Central memory CD8-positive, alpha-beta T cell (primary cell): ENCODE data around the gene PFN3.

ENCODE experiments used
- ATAC-seq: fragments of 150-1000 bp; cut with Tn5 transposase; replicated peaks from 2 replicates; pipeline ENCODE4 v1.10.0; 2022; ENCODE audit warnings: mild to moderate bottlenecking, moderate FRiP score, moderate number of reproducible peaks; ENCODE audit not compliant: poor library complexity, severe bottlenecking; ENCODE audit errors: extremely low read depth
- DNase-seq, 2 donors: peaks; one replicate each; pipeline ENCODE4 v3.0.0; 2021; ENCODE audit warnings: low spot score in 2 of 2
- H3K27ac Mint-ChIP-seq: one replicate; pipeline ENCODE4 v1.8.0; 2022; ENCODE audit warnings: low read depth, mild to moderate bottlenecking, moderate library complexity, mixed read lengths
- H3K27me3 Mint-ChIP-seq: one replicate; pipeline ENCODE4 v1.8.0; 2022; ENCODE audit warnings: mixed read lengths
- H3K36me3 Mint-ChIP-seq: one replicate; pipeline ENCODE4 v1.8.0; 2022; ENCODE audit warnings: mild to moderate bottlenecking, moderate library complexity, mixed read lengths; ENCODE audit not compliant: insufficient read depth
- H3K4me1 Mint-ChIP-seq: one replicate; pipeline ENCODE4 v1.8.0; 2022; ENCODE audit warnings: mixed read lengths
- H3K4me3 Mint-ChIP-seq: one replicate; pipeline ENCODE4 v1.8.0; 2022; ENCODE audit warnings: mild to moderate bottlenecking, moderate library complexity, mixed read lengths
- H3K9me3 Mint-ChIP-seq: one replicate; pipeline ENCODE4 v1.8.0; 2022; ENCODE audit warnings: mixed read lengths

Gene PFN3

DNA sequence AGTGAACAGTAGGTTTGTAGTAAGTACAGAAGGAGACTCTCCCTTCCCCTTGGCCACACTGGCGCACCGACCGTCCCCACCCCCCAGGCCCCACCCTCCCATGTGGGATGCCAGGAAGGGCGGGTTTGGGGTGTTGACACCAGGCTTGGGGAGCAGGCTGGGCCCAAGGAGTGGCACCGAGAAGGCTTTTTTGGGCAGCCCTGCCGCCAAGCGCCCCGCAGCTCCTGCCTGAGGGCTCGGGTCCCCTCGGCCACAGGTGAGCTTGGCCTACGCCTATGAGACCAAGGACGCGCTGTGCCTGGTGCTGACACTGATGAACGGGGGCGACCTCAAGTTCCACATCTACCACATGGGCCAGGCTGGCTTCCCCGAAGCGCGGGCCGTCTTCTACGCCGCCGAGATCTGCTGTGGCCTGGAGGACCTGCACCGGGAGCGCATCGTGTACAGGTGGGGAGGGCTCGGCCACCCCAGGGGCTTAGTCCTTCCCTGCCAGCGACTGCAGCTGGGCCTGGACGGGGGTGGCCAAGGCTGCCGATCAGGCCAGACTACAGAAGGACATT, 33.3 kb upstream of the PFN3 start:
- peaks cover 60% of the 10 kb centered on the region for H3K4me1 Mint-ChIP-seq
- peaks cover 87% of the 10 kb centered on the region for H3K36me3 Mint-ChIP-seq
- peak overlapping the region; percentile 80 for H3K4me3 Mint-ChIP-seq
- ATAC-seq (no peak), DNase-seq (no peak)
- peak overlapping the region; percentile 51 for H3K27ac Mint-ChIP-seq
- no peaks in the 10 kb centered on the region for H3K9me3 Mint-ChIP-seq
- no peaks in the 10 kb centered on the region for H3K27me3 Mint-ChIP-seq

- ATAC-seq (no peak), DNase-seq (no peak)
- Mint-ChIP-seq H3K27me3 (no peaks in the 10 kb centered on the region), H3K36me3 (peaks cover 80% of the 10 kb centered on the region), H3K27ac (peak overlapping the region; percentile 51), H3K4me1 (peaks cover 60% of the 10 kb centered on the region), H3K4me3 (peak overlapping the region; percentile 80), H3K9me3 (no peaks in the 10 kb centered on the region)
Observed at GRCh38 chr5:177432839-177433657, 32.6 kb upstream of the PFN3 start.

DNA sequence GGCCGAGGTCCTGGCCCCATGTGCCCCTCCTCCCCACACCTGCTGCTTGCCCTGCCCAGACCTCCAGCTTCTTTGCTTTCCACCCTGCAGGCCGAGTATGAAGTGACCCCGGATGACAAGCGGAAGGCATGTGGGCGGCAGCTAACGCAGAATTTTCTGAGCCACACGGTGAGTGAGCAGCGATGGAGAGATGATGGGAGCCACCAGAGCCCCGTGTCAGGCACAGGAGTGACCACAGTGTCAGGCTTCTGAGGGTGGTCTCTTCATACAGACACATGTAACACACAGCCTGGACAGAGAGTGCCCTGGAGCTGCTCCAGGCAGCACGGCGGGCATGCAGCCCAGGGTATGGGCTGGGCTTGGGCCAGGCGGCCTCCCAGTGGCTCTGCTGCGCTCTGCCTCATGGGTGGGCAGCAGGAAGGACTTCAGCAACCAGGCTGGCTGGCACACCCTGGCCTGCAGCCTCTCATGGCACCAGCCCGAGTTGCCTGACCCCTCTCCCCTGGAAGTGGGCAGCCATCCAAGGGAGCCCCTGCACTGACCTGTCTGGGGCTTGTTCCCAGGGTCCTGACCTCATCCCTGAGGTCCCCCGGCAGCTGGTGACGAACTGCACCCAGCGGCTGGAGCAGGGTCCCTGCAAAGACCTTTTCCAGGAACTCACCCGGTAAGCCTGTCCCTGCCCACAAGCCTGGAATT, 31.8 kb upstream of the PFN3 start:
- peaks cover 73% of the 10 kb centered on the region for H3K36me3 Mint-ChIP-seq
- DNase-seq (no peak), ATAC-seq (no peak)
- H3K4me3 Mint-ChIP-seq: peak overlapping the region; percentile 80
- H3K27me3 Mint-ChIP-seq: no peaks in the 10 kb centered on the region
- no peaks in the 10 kb centered on the region for H3K9me3 Mint-ChIP-seq
- H3K4me1 Mint-ChIP-seq: peaks cover 56% of the 10 kb centered on the region
- H3K27ac Mint-ChIP-seq: peak overlapping the region; percentile 93

DNA sequence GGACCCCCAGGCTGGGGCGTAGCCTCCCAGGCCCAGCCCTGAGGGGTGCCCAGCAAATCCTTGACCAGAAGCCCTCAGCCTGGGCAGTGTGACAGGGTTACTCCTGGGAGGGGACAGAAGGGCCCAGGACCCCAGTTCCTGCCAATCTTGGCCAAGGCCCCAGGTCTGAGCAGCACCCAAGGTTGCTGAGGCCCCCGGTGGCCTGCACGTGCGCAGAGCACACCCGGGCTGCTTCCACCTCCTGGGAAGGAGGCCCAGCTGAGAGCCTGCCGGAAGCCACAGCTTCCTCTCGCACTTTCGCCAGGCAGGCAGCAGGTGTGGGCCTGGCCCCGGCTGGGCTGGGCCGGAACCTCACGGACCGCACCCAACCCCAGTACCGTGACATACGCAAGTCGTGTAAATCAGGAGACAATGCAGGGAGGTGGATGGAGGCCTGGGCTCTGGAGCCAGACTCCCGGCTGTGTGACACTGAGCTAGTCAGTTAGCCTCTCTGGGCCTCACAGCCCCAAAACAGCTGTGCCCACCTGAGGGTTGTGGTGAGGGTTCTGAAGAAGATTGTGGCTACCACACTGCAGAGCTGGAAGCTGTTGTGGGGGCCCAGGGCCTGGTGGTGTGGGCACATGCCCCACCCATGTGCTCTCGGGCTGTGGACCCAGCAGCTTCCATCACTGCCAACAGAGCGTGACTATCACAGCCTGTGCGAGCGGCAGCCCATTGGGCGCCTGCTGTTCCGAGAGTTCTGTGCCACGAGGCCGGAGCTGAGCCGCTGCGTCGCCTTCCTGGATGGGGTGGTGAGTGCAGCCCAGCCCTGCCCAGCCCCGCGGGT, 31.1 kb upstream of the PFN3 start:
- Mint-ChIP-seq H3K27me3 (no peaks in the 10 kb centered on the region), H3K27ac (peak overlapping the region; percentile 93), H3K4me3 (peak overlapping the region; percentile 80), H3K9me3 (no peaks in the 10 kb centered on the region), H3K36me3 (peaks cover 67% of the 10 kb centered on the region), H3K4me1 (peaks cover 49% of the 10 kb centered on the region)
- ATAC-seq (peak; percentile 55), DNase-seq (peak; percentile 56 to 76)

- Mint-ChIP-seq H3K36me3 (peaks cover 69% of the 10 kb centered on the region), H3K27me3 (no peaks in the 10 kb centered on the region), H3K9me3 (no peaks in the 10 kb centered on the region), H3K4me1 (peaks cover 49% of the 10 kb centered on the region), H3K4me3 (peak overlapping the region; percentile 80), H3K27ac (peak overlapping the region; percentile 93)
- DNase-seq: no peak
- ATAC-seq: no peak
Observed at GRCh38 chr5:177430972-177431316, 30.5 kb upstream of the PFN3 start.

- Mint-ChIP-seq H3K27ac (peak overlapping the region; percentile 93), H3K4me3 (peak overlapping the region; percentile 80), H3K4me1 (peaks cover 54% of the 10 kb centered on the region)
Observed at GRCh38 chr5:177430140-177430951, 29.9 kb upstream of the PFN3 start.

GRCh38 chr5:177429248-177430040, 29.0 kb upstream of the PFN3 start:
- peak; percentile 5 for ATAC-seq
- H3K36me3 Mint-ChIP-seq: peaks cover 61% of the 10 kb centered on the region
- H3K27ac Mint-ChIP-seq: peak overlapping the region; percentile 93
- H3K4me1 Mint-ChIP-seq: peaks cover 61% of the 10 kb centered on the region
- peak; percentile 52 to 72 for DNase-seq
- no peaks in the 10 kb centered on the region for H3K9me3 Mint-ChIP-seq
- H3K27me3 Mint-ChIP-seq: no peaks in the 10 kb centered on the region
- H3K4me3 Mint-ChIP-seq: peak overlapping the region; percentile 80

More at GRCh38 chr5:177430140-177430951, 29.9 kb upstream of the PFN3 start:
- no peak for DNase-seq
- no peak for ATAC-seq
- peaks cover 69% of the 10 kb centered on the region for H3K36me3 Mint-ChIP-seq
- no peaks in the 10 kb centered on the region for H3K27me3 Mint-ChIP-seq
- no peaks in the 10 kb centered on the region for H3K9me3 Mint-ChIP-seq

GRCh38 chr5:177428574-177429217, 28.2 kb upstream of the PFN3 start:
- no peaks in the 10 kb centered on the region for H3K27me3 Mint-ChIP-seq
- H3K36me3 Mint-ChIP-seq: peaks cover 54% of the 10 kb centered on the region

GRCh38 chr5:177427919-177428573, 27.6 kb upstream of the PFN3 start:
- H3K27me3 Mint-ChIP-seq: no peaks in the 10 kb centered on the region
- H3K4me3 Mint-ChIP-seq: peak overlapping the region; percentile 80
- H3K36me3 Mint-ChIP-seq: peaks cover 48% of the 10 kb centered on the region
- H3K4me1 Mint-ChIP-seq: peaks cover 59% of the 10 kb centered on the region
- no peak for DNase-seq
- no peaks in the 10 kb centered on the region for H3K9me3 Mint-ChIP-seq
- peak overlapping the region; percentile 93 for H3K27ac Mint-ChIP-seq
- ATAC-seq: no peak

More at GRCh38 chr5:177428574-177429217, 28.2 kb upstream of the PFN3 start:
- peak overlapping the region; percentile 80 for H3K4me3 Mint-ChIP-seq
- ATAC-seq: no peak
- no peaks in the 10 kb centered on the region for H3K9me3 Mint-ChIP-seq
- DNase-seq: no peak
- H3K27ac Mint-ChIP-seq: peak overlapping the region; percentile 93
- peaks cover 59% of the 10 kb centered on the region for H3K4me1 Mint-ChIP-seq

GRCh38 chr5:177427211-177427822, 26.9 kb upstream of the PFN3 start:
- Mint-ChIP-seq H3K27me3 (no peaks in the 10 kb centered on the region), H3K36me3 (peaks cover 43% of the 10 kb centered on the region), H3K4me3 (peak overlapping the region; percentile 80), H3K9me3 (no peaks in the 10 kb centered on the region), H3K4me1 (peaks cover 59% of the 10 kb centered on the region), H3K27ac (peak overlapping the region; percentile 61)
- ATAC-seq: no peak
- DNase-seq: no peak
